ENCODE results near the gene AVPR1B.

DNA sequence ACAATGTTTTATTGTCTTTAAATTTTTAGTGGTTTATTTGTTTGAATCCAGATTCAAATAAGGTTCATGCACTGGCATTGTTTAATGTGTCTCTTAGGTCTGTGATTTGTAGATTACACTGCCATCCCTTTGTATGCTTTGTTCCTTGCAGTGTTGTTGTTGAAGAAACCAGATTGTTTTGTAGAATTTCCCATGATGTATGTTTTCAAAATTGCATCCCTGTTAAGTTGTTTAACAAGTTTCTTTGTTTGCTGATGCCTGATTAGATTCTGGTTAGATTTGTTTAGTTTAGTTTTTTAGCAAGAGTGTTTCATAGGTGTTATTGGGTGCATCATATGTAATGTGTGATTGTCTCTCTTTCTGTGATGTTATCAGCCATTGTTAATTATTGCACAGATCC is 5.5 kb upstream of the AVPR1B start:
- TF ChIP-seq POLR2A (IDR thresholded peaks at IDR 0.05; ENCODE audit: low read length) (no peak), GATA1 (IDR thresholded peaks at IDR 0.05; ENCODE audit: low read depth, low read length) (no peak)
